VCaP (cell line): ENCODE measurements around the gene DDC.

ENCODE experiments used
- H3K27ac ChIP-seq: fragments of 450-650 bp; 2 replicates; pipeline ENCODE4 v1.5.1; 2017
- CTCF ChIP-seq: fragments of 450-650 bp; conservative IDR thresholded peaks from 2 replicates; pipeline ENCODE4 v1.5.1; 2017; ENCODE audit warnings: mild to moderate bottlenecking, moderate library complexity

DDC gene

GRCh38 chr7:50558294-50559053 lies 6.7 kb downstream of the DDC start:
- no peak for TF ChIP-seq CTCF
- H3K27ac ChIP-seq = no peak overlapping the region

- TF ChIP-seq CTCF = no peak
- no peak overlapping the region for H3K27ac ChIP-seq
These were observed 8.1 kb downstream of the DDC start for GRCh38 chr7:50557099-50557498.

GRCh38 chr7:50556247-50556991 lies 8.8 kb downstream of the DDC start:
- no peak for TF ChIP-seq CTCF
- no peak overlapping the region for H3K27ac ChIP-seq

- TF ChIP-seq CTCF = no peak
- no peak overlapping the region for H3K27ac ChIP-seq
These were observed 9.5 kb downstream of the DDC start for GRCh38 chr7:50555594-50556140.

- no peak for TF ChIP-seq CTCF
These were observed 10.5 kb downstream of the DDC start for GRCh38 chr7:50554431-50555322.

GRCh38 chr7:50553973-50554372 lies 11.2 kb downstream of the DDC start:
- no peak for TF ChIP-seq CTCF
- peak overlapping the region; percentile 19; the same call in 1 of the 2 replicates for H3K27ac ChIP-seq

More at GRCh38 chr7:50554431-50555322, 10.5 kb downstream of the DDC start:
- H3K27ac ChIP-seq = peak overlapping the region; percentile 19; the same call in 1 of the 2 replicates
